C4-2B (cell line): ENCODE data around the gene C1QTNF9.

Experiments
- ZFX ChIP-seq: fragments of 450-650 bp; IDR thresholded peaks from 2 replicates; pipeline ENCODE4 v1.6.1; 2017
- TF ChIP-seq, protein P1 (sequence below): fragments of 450-650 bp; conservative IDR thresholded peaks from 2 replicates; pipeline ENCODE4 v1.5.1; 2017; ENCODE audit warnings: mild to moderate bottlenecking

DNA sequence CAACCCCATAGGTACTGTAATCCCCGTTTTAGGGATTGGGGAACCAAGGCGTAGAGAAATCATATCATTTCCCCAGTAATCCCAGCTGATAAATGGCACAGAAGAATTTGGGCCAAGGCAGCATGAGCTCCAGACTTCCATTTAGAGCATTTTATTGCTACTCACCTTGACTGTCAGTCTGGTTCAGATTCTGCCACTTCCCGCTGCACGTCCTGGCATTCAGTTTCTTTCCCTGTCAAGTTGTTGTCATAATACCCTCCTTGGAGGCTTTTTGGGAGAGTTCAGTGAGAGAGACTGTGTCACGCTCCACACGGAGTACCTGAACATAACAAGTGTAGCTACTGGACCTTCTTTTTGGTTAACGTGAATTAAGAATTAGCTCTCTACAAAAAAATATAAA lies 7.5 kb upstream of the C1QTNF9 start:
- TF ChIP-seq, protein P1, sequence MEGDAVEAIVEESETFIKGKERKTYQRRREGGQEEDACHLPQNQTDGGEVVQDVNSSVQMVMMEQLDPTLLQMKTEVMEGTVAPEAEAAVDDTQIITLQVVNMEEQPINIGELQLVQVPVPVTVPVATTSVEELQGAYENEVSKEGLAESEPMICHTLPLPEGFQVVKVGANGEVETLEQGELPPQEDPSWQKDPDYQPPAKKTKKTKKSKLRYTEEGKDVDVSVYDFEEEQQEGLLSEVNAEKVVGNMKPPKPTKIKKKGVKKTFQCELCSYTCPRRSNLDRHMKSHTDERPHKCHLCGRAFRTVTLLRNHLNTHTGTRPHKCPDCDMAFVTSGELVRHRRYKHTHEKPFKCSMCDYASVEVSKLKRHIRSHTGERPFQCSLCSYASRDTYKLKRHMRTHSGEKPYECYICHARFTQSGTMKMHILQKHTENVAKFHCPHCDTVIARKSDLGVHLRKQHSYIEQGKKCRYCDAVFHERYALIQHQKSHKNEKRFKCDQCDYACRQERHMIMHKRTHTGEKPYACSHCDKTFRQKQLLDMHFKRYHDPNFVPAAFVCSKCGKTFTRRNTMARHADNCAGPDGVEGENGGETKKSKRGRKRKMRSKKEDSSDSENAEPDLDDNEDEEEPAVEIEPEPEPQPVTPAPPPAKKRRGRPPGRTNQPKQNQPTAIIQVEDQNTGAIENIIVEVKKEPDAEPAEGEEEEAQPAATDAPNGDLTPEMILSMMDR: no peak
- no peak for TF ChIP-seq ZFX
